Measurements from ENCODE around the gene LTBP1. TPM values are rescaled to one million over a fixed set of nuclear protein-coding genes. Genes with fewer than 3 reads are reported as not detected.
"Not testable (repeated sequence)": the region's sequence is repeated elsewhere in the genome, so short reads cannot be mapped to it uniquely, and the experiment has no call there.

LTBP1 gene
- total RNA-seq, 1 donor = 33.7 TPM

GRCh38 chr2:33168922-33169321, 222.2 kb downstream of the LTBP1 start:
- DNase-seq (ENCODE audit: low read depth) = no peak
- no peak for TF ChIP-seq CTCF (IDR thresholded peaks at IDR 0.05; ENCODE audit: insufficient read depth, low read depth, low read length)
- H3K4me3 ChIP-seq (ENCODE audit: low read depth, low read length) = no peak overlapping the region

GRCh38 chr2:33170251-33170650, 223.5 kb downstream of the LTBP1 start:
- not testable (repeated sequence) for DNase-seq (ENCODE audit: low read depth); H3K4me3 ChIP-seq (ENCODE audit: low read depth, low read length)

DNA sequence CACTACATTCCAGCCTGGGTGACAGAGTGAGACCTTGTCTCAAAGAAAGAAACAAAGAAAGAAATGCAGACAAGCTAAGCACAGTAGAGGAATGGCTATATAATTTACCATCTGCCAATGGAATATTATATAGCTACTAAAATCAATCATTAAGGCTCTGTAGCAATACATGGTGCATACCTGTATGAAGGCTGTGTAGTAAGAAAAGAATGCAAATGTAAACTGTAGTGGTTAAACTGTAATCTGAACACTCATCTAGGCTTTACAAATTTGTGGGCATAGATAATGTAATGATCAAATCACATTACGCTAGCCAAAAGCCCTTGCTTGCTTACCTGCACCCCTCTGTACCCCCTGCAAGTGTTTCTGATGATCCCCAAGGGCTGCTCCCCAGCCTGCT, 230.9 kb downstream of the LTBP1 start:
- no peak for TF ChIP-seq CTCF (IDR thresholded peaks at IDR 0.05; ENCODE audit: insufficient read depth, low read depth, low read length)
- no peak overlapping the region for H3K4me3 ChIP-seq (ENCODE audit: low read depth, low read length)
- DNase-seq (ENCODE audit: low read depth) = no peak

DNA sequence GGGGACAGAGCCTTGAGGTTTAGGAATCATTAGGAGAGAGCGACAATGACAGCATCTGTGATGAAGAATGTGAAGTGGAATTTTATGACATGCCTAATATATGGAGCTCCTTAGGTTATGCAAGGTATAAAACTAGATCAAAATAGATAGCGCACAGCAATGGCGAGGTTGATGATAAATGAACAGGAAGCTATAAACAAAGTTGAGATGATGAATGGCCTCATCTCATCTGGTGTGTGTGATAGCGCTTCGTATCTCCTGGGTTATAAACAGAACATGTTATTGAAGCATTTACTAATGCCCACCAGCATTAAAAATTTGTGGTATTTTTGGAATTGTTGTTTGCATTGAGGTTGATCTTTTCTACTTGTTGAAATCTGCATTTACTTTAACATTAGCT, 231.5 kb downstream of the LTBP1 start:
- DNase-seq (ENCODE audit: low read depth) = no peak
- TF ChIP-seq CTCF (IDR thresholded peaks at IDR 0.05; ENCODE audit: insufficient read depth, low read depth, low read length) = no peak

DNA sequence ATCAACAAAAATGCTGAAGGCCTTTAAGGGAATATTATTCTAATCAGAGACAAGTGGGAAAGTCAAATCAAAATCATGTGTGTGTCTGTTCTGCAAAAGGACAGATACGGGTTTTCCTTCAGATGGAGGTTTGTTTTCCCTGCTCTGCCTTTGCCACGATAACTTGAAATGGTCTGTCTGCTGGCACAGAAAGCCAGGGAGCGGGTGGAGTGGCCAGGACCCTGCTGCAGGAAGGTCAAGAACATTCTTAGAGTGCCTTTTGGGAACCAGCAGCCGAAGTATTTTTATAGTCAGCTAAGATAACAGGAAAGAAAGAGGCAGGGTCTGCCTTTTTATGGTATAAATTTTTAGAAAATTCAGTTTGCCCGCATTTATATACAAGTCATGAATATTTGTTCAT, 234.2 kb downstream of the LTBP1 start:
- no peak for TF ChIP-seq CTCF (IDR thresholded peaks at IDR 0.05; ENCODE audit: insufficient read depth, low read depth, low read length)
- no peak for DNase-seq (ENCODE audit: low read depth)
- H3K4me3 ChIP-seq (ENCODE audit: low read depth, low read length) = no peak overlapping the region

More for the DNA sequence above, 231.5 kb downstream of the LTBP1 start:
- H3K4me3 ChIP-seq (ENCODE audit: low read depth, low read length) = no peak overlapping the region

- no peak for TF ChIP-seq CTCF (IDR thresholded peaks at IDR 0.05; ENCODE audit: insufficient read depth, low read depth, low read length)
- H3K4me3 ChIP-seq (ENCODE audit: low read depth, low read length) = no peak overlapping the region
- DNase-seq (ENCODE audit: low read depth) = no peak
Observed at GRCh38 chr2:33181466-33181865, 234.7 kb downstream of the LTBP1 start.

- DNase-seq (ENCODE audit: low read depth) = peak; percentile 62
- no peak overlapping the region for H3K4me3 ChIP-seq (ENCODE audit: low read depth, low read length)
- no peak for TF ChIP-seq CTCF (IDR thresholded peaks at IDR 0.05; ENCODE audit: insufficient read depth, low read depth, low read length)
Observed at GRCh38 chr2:33184041-33184440, 237.3 kb downstream of the LTBP1 start.
